Activated effector memory CD4-positive, alpha-beta T cell treated with anti-CD3 and anti-CD28 coated beads, Interleukin-2, amount 50 U/mL, for 16 hours (primary cell): ENCODE results near the gene TMEM50A.
"Not testable (repeated sequence)": the region's sequence is repeated elsewhere in the genome, so short reads cannot be mapped to it uniquely, and the experiment has no call there.

Experiments
- DNase-seq: peaks from one replicate; pipeline ENCODE4 v3.0.0-alpha.2; 2020

The TMEM50A gene

DNA sequence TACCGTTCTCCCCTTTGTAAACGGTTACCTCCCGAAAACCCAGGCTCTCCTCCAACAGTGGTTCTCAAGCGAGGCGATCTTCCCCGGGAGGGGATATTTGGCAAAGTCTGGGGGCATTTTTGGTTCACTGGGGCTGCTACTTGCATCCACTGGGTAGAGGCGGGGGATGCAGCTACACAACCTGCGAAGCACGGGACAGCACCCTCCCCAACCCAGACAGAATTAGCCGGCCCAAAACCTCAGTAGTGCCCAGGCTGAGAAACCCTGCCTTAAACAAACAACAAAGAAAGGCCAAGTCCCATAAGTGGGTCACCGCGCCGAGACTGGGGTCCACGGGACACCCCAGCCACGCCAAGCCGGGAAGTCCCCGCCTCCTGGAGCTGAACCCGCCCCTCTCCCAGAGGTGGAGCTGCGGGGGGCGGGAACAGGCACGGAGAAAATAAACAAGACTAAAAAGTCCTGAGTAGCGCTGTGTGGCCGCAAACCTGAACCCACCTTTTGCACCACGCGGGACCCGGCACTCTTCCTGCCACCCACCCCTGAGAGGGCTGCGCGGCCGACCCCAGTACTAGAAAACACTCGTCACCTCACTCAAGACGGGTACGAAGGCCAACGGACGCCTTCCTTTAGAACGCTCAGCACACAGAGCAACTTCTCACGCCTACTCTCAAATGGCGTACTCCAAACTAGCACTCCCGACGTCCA is 499 bp upstream of the TMEM50A start:
- peak; percentile 77 for DNase-seq

DNA sequence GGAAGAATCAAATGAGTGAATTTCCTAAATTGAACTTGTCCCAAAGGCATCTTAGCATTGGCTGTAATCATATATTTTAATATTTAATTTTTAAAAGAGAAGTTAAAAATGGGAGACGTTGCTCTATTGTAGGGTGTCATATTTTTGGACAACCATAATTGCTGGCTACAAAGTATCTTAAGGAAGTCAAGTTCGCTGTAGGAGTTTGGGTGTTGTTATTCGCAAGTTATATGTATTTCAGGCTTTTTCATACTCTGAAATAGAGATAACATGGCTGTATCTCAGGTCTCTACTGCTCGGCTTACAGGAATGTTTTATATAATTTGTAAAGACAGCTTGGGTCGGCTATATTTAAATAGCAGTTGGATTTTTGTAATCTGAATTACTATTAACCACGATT is 852 bp downstream of the TMEM50A start:
- no peak for DNase-seq

DNA sequence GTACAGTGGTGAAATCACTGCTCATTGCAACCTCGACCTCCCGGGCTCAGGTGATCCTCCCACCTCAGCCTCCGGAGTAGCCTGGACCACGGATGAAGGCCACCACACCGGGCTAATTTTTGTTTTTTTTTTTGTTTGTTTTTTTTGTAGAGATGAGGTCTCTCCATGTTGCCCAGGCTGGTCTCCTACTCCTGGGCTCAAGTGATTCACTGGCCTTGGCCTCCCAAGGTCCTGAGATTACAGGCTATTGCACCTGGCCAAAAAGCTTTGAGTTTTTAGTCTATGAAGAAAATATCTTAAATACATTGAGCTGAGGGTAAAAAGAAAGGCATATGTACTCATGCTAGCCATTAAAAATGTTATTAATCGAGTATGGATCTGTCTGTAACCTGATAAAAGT is 3.6 kb downstream of the TMEM50A start:
- DNase-seq, result no peak

DNA sequence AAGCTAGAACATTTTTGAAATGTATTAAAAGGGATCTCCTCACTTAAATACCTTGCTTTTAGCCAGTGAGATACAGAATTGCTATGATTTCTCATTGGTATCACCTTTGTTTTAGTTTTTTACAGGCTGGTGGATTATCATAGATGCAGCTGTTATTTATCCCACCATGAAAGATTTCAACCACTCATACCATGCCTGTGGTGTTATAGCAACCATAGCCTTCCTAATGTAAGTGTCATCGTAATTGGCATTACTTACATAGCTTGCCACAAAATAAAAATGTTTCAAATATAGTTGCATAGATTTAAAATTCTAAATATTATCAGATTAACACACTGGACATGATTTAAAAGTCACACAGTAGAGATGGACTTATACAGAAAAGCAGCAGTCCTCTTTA is 4.7 kb downstream of the TMEM50A start:
- DNase-seq, result no peak

DNA sequence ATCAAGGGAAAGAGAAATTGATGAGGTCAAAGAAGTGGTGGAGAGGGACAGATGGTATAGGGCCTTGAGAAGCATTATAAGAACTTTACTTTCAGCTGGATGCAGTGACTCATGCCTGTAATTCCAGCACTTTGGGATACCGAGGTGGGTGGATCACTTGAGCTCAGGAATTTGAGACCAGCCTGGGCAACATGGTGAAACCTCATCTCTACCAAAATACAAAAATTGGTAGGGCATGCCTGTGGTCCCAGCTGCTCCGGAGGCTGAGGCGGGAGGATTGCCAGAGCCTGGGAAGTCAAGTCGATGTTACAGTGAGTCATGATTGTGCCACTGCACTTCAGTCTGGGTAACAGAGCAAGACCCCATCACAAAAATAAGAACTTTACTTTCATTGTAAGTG is 5.7 kb downstream of the TMEM50A start:
- DNase-seq, result no peak

DNA sequence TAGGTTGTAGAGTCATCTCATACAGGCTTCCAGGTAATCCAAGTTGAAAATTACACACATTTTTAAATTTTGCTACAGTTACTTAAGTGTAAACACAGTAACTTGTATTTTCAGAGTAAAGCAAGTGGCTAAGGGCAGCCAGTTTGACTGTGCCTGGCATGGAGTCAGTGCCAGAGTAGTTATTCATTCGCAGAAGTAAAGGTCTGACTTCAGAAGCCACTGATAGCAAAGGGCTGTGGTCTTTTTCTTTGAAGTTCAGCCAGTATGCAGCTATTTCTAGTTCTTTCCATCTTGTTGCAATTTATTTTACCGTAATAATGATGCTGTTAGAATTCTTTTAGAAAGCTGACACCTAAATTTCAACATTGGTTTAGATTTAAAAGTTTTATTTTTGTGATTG is 9.4 kb downstream of the TMEM50A start:
- DNase-seq, result no peak

DNA sequence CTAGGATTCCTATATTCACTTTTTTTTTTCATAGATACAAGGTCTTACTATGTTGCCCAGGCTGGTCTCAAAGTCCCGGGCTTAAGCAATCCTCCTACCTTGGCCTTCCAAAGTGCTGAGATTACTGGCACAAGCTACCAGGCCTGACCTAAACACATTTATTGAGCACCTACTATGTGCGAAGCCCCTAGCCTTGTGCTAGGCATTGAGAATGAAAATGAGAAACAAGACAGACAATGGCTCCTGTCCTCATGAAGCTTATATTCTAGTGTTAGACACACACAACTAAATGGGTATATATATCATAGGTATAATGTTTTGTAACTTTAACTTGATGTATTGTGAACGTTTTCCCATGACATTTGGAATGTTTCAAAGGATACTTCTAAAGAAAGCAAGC is 11.5 kb downstream of the TMEM50A start:
- no peak for DNase-seq

DNA sequence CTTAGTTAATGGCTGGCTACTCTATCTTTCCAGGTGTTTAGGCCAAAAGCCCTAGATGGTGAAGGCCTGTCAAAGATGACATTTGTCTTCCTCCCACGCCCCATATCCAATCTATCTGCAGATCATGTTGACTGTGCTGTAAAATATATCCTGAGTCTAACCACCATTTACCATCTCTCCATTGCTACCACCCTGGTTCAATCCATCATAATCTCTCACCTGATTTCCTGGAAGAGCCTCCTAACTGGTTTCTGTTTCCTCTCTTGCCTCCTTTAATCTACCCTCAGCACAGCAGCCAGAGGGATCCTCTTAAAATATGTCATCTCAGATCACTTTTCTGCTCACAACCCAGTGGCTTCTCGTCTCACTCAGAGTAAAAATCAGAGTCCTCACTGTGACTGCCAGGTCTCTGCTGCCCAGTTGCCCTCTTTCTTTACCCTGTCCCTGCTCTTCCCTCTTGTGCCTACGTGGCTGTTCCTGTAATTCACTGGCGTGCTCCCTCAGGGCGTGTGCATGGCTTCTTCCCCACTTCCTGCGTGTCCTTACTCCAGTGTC is 17.8 kb downstream of the TMEM50A start:
- no peak for DNase-seq

DNA sequence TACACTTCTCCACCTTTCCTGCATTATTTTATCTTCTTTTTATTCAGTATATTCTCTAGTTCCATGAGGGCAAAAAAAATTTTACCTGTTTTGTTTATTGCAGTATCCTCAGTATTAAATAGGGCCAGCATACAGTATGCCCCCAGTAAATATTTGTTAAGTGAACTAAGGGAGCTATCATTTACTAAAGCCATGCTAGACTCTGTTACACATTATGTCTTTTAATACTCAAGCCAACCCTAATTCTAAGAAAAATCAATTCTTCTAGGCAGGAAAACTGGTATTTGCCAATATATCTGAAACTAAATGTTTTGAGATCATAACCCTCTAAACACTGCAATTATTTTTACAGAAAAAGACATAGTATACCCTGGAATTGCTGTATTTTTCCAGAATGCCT is 18.3 kb downstream of the TMEM50A start:
- no peak for DNase-seq

DNA sequence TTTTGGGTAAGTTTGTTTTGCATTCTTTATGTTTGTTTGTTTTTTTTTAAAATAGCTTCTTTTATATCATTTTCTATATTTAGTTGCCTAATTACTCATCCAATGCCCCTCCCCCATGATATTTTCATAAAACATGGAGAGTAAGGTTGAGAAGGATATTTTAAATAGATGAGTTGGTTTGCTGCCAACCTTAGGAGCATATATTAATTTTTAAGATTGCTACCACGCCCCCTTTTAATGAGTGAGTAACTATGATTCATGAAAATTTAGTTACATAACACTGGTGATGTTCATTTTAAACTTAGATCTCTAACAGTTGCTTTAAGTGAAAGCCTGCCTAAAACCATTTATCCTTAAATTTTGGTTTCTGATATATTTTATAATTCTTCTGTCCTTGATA is 18.7 kb downstream of the TMEM50A start:
- no peak for DNase-seq

DNA sequence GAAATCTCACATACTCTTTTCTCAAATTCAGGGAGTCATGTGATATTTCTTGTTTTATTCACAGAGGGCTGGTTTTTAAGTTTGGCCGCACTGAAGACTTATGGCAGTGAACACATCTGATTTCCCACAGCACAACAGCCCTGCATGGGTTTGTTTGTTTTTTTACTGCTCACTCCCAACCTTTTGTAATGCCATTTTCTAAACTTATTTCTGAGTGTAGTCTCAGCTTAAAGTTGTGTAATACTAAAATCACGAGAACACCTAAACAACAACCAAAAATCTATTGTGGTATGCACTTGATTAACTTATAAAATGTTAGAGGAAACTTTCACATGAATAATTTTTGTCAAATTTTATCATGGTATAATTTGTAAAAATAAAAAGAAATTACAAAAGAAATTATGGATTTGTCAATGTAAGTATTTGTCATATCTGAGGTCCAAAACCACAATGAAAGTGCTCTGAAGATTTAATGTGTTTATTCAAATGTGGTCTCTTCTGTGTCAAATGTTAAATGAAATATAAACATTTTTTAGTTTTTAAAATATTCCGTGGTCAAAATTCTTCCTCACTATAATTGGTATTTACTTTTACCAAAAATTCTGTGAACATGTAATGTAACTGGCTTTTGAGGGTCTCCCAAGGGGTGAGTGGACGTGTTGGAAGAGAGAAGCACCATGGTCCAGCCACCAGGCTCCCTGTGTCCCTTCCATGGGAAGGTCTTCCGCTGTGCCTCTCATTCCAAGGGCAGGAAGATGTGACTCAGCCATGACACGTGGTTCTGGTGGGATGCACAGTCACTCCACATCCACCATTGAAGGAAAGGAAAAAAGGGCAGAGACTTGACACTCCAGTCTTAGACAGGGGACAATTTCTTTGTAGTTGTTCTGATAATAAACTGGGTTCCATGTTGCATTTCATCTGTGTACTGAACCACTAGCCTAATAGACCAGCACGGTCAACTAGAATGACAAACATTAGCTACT is 22.8 kb downstream of the TMEM50A start:
- DNase-seq, result no peak

DNA sequence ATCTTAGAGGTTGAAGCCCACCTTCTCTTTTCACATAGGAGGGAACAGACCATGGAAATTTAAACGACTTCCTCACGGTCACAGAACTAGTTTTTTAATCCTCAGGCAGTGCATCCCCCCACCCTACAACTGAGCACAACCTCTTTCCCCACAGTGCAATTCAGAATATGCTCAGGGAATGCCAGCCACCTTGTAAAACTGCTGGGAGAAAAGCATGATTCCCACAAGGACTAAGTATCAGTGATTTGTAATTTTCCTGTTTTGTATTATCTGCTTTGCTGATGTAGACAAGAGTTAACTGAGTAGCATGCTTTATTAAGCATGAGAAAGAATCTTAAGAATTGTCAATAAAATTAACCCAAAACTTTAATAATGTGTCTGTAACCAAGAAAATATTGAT is 23.8 kb downstream of the TMEM50A start:
- no peak for DNase-seq

DNA sequence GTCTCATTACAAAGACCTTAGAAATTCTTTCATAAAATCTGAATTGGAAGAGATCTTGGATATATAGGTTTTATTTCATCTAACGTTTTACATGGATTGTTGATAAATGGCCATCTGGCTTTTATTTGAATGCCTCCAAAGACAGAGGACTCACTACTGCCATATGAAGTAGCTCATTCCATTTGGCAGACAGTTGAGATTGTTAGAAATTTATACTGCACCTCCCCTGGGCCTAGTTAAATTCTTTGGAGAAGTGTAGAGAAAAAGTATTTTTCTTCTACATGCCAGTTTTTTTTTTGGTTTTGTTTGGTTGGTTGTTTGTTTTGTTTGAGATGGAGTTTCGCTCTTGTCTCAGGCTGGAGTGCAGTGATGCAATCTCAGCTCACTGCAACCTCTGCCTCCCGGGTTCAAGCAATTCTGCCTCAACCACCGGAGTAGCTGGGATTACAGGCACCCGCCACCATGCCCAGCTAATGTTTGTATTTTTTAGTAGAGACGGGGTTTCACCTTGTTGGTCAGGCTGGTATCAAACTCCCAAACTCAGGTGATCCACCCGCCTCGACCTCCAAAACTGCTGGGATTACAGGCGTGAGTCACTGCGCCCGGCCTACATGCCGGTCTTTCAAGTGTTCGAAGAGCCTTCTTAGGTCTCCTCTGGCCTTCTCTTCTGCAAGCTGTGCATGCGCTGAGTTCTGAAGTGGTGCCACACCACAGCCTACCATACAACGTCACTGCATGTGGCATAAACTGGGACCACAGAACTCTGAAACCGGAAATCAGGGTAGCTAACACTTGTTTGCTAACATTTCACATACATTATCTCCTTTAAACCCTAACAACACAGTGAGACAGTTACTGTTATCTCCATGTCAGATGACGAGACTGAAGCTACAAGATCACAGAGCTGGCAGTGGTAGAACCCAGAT is 24.8 kb downstream of the TMEM50A start:
- not testable (repeated sequence) for DNase-seq

DNA sequence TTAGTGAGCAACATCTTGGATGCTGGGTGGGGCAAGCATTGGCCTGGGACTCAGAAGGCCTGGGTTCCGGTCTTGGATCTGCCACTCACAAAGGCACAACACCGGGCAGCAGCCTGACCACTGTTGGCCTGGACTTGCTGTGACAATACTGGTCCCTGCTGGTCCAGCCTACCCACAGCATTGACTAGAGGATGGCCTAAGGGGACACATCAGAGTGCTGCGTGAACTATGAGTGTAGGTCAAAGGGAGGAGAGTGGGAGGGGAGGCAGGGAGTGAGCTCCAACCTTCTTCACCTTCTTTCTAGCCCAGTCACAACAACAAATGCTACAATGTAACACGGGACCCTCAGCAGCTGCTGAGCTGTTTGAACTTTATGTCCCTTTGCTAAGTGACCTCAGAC is 31.1 kb downstream of the TMEM50A start:
- no peak for DNase-seq

DNA sequence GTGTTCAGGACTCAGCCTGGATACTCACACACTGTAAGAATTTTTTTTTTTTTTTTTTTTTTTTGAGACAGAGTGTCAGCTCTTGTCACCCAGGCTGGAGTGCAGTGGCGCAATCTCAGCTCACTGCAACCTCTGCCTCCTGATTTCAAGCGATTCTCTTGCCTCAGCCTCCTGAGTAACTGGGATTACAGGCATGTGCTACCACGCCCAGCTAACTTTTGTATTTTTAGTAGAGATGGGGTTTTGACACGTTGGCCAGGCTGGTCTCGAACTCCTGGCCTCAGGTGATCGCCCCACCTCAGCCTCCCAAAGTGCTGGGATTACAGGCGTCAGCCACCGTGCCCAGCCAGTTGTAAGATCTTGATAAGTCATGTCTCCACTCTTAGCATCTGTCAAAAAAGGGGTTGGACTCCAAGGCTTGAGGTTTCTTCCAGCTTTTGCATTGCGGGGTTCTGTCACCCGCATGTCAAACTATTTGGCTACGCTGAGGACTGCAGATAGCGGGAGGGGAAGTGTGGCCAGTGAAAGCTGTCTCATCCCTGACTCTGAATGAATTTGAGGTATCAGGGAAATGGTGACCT is 31.6 kb downstream of the TMEM50A start:
- DNase-seq, result not testable (repeated sequence)

DNA sequence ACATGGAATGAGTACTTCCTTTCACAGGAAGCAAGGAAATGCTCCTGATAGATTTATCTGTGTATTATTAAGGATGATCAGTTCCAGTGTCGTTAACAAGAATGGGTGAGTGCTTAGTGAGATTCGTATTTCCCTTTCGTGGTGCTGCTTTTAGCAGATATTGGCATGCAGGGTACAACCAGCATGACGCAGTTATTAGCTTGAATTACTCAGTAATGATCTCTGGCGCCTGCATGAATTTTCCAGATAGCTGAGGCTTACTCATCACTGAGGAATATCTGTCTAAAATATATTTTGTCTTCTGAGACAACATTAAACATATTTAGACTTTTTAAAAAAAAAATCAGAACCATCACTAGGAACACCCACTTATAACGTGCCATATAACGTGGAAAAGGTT is 33.6 kb downstream of the TMEM50A start:
- not testable (repeated sequence) for DNase-seq

DNA sequence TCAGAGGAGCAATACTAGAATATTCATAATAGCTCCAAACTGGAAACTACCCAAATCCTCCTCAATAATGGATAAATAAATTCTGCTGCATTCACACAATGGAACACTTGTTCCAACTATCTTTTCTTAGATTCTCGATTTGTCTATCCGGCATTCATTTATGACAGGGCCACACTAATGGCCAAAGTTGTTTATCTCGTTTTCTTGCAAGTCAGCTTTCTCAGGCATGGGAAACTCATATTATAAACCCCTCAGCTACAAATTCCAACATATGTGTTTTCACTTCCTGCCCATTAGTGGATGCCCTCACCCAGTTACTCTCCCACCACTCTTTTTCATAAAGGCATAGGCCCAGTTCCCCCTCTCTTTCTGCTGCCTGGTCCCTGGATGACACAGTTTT is 40.2 kb downstream of the TMEM50A start:
- DNase-seq, result not testable (repeated sequence)

DNA sequence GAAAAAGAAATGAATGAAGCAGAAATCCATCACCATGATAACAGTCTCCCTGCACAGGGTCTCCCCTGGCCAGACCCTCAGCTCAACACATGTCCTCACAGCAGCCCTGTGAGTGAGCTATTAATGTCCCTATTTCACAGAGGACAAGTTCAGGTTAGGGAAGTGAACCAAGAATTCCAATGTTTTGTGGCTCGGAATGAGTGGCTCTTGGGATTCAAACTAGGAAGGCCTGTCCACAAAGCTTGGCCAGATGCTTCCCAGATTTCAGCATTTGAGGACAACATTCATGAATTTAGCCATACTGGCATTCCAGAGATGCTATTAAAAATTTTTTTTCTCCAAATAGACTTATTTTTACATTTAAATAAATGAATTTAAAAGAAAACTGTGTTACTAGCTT is 44.4 kb downstream of the TMEM50A start:
- DNase-seq, result not testable (repeated sequence)

DNA sequence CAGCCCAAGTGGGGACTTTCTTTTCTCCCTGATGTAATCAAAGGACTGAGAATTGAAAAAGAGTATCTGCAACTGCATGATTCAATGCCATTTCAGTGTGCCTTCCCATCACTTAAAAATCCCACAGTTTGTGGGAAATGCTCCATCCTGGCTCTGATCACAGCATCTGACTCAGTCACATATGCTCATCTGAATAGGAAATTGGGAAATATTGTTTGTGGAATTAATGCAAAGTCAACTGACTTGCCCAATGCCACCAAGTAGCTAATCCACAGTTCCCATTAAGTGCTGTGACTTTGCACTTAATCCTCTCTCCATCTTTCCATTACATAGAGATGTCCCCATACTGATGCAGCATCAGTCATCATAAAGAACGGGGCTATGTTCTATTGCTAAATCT is 45.0 kb downstream of the TMEM50A start:
- not testable (repeated sequence) for DNase-seq

DNA sequence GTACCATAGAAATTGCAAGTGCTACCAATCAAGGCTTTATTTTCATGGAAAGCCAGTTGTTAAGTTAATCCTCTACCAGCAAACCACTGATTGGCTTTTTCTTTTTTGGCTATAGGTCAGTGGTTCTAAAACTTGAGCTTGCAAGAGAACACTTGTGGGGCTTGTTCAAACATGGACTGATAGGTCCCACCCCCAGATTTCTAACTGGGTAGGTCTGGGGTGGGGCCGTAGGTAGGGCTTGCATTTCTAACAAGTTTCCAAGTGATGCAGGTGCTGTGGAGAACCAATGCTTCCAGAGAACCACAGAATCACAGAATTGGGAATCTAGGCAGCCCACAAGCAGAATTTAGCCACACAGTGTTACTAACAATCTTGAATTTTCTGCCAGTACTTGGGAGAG is 45.7 kb downstream of the TMEM50A start:
- not testable (repeated sequence) for DNase-seq

DNA sequence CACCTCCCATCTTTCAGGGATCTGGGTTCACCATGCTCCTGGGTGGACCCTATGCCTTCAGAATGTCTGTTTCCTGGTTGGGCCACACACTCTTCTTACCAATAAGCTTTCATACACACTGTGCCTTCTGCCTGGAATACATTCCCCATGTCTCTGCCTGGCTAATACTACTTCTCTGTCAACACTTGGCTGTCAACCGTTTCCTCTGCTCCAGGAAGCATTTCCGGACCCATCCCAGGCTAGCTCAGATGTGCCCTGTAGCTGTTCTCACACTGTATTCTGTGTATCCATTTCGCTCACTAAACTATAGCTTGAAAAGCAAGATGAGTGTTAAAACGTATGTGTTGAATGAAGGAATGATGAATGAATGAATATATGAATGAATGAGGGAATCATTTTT is 49.0 kb downstream of the TMEM50A start:
- not testable (repeated sequence) for DNase-seq

DNA sequence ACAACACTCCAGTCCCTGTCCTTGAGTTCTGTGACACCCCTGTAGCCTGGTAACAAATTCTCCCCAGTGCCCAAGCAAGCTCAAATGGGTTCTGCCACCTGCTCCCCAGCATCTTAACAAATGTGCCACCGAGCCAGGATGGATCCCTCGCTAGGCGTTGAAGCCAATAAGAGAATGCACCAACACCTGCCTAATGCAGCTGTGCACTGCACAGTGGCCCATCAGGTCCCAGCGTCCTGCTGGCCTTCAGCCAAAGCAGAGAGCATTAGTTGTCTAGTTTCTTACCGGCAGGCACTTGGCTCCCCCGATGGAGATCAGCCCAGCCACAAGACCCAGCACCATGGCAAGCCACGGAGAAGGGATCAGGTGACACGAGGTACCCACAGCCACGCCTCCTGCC is 50.6 kb downstream of the TMEM50A start:
- not testable (repeated sequence) for DNase-seq
